Epithelial cell of esophagus (primary cell): ENCODE results near the gene FARS2.

Source experiments
- DNase-seq: peaks from one replicate; pipeline ENCODE4 v3.0.0; 2010; ENCODE audit warnings: low read depth
- H3K4me3 ChIP-seq: 2 replicates; pipeline ENCODE4 v1.5.1; 2011; ENCODE audit warnings: mild to moderate bottlenecking, low read length, control low read depth
- CTCF ChIP-seq: IDR thresholded peaks from 2 replicates; pipeline ENCODE4 v1.5.1; 2011; ENCODE audit warnings: low read depth, mild to moderate bottlenecking, low read length, control low read depth, inconsistent platforms; ENCODE audit not compliant: insufficient read depth; ENCODE audit errors: missing control alignments

The FARS2 gene

DNA sequence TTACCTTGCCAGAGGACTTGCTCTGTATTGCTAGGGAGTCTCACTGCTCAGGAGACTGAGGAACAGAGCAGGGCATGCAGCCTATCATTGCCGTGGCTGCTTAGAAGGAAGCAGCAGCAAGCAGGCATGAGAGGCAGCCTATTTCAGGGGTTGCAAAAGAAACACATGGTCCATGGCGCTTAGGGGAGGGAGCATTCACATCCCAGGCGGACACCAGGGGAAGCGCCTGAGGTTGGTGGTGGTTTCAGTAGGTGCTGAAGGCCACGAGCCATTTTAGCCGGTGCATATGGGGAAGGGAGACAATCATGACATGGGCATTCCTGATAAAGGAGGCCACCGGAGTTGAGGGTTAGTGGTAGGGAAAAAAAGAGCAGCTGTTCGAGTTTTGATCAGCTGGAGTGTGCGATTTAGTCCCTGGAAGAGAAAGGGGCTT lies 20.9 kb downstream of the FARS2 start:
- DNase-seq = no peak
- TF ChIP-seq CTCF = no peak
- no peak overlapping the region for H3K4me3 ChIP-seq

DNA sequence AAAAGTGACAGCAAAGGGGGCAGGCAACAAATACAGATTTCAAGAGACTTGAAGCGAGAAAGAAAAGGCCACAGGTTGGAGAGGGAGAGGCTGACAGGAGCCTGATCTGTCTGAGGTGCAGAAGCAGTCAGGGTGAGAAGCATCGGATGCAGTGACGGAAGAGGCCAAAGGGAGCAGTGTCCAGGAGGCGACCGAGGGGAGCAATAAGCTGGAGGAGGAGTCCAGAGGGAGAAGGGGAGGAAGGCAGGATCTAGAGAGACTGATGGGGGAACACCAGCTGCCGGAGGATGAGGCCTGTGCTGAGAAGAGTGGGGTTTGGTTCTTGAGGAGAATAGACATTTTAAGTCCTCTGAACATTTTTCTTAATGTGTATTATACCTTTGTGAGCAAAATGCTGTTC lies 23.8 kb downstream of the FARS2 start:
- no peak for DNase-seq
- no peak for TF ChIP-seq CTCF

DNA sequence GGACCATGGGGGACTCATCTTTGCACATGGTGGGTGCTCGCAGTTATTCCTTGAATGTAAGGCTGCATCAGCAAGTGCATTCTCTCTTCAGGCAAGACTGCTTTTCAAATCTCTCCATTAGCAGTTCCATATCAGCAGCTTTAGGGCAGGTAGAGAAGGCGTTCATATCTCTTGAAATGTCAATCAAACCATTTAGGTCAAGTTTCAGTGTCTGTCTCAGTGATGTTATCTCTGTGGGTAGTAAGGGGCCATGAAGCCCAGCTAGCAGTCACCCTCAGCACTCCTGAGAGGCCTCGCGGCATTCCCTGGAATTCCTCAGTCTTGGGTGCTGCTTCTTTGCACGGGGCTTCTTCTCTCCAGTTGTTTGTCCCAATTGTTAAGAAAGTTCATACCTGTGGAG lies 24.2 kb downstream of the FARS2 start:
- DNase-seq = no peak
- TF ChIP-seq CTCF = no peak
- no peak overlapping the region for H3K4me3 ChIP-seq

More for the DNA sequence above, 23.8 kb downstream of the FARS2 start:
- no peak overlapping the region for H3K4me3 ChIP-seq

DNA sequence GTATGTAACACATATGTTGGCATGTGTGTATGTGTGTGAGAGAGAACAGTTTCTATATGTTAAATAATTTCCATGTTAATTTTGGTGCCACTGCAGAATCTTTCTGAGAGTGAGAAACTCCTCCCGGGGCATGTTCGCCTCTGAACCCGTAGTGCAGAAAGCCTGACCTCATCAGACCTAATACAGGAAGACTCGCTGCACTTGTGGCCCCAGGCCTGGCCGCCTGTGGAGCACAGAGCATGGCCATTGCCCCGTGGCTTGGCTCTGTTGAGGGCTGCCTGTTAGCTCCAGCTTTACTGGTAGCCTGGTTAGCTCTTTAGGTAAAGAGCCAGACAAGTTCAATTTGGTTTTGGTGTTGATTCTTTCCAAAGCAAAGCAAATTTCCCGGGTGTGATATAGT lies 25.5 kb downstream of the FARS2 start:
- no peak for TF ChIP-seq CTCF
- no peak for DNase-seq
- no peak overlapping the region for H3K4me3 ChIP-seq

GRCh38 chr6:5287205-5287965 lies 26.1 kb downstream of the FARS2 start:
- H3K4me3 ChIP-seq = no peak overlapping the region
- DNase-seq = peak; percentile 71
- no peak for TF ChIP-seq CTCF

DNA sequence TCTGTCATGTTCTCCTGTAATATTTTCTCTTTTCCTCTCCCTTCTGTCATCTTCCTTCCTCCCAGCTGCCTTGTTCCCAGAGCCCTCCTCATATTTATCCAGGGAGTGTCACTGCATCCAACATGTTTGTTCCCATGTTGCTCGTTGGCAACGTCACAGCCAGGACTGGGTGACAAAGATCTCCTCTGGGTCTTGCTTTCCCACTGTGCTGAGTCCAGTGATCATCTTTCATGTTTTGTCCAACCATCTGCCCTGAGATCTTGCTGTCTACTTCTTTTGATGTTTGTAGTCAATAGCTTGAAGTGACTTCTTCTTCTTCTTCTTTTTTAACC lies 26.6 kb downstream of the FARS2 start:
- no peak overlapping the region for H3K4me3 ChIP-seq
- DNase-seq = no peak

More for the DNA sequence above, 26.6 kb downstream of the FARS2 start:
- TF ChIP-seq CTCF = no peak
